AG08395 (cell line): ENCODE measurements around the gene AXIN1.
"Not testable (repeated sequence)": the region's sequence is repeated elsewhere in the genome, so short reads cannot be mapped to it uniquely, and the experiment has no call there.

ENCODE experiments used
- DNase-seq: peaks from one replicate; pipeline ENCODE4 v3.0.0; 2012; ENCODE audit warnings: mixed read lengths, low spot score

The AXIN1 gene

GRCh38 chr16:369866-370436, 17.4 kb upstream of the AXIN1 start:
- peak; percentile 54 for DNase-seq

GRCh38 chr16:369275-369865, 16.8 kb upstream of the AXIN1 start:
- no peak for DNase-seq

- DNase-seq = no peak
These were observed 16.1 kb upstream of the AXIN1 start for GRCh38 chr16:368388-369158.

DNA sequence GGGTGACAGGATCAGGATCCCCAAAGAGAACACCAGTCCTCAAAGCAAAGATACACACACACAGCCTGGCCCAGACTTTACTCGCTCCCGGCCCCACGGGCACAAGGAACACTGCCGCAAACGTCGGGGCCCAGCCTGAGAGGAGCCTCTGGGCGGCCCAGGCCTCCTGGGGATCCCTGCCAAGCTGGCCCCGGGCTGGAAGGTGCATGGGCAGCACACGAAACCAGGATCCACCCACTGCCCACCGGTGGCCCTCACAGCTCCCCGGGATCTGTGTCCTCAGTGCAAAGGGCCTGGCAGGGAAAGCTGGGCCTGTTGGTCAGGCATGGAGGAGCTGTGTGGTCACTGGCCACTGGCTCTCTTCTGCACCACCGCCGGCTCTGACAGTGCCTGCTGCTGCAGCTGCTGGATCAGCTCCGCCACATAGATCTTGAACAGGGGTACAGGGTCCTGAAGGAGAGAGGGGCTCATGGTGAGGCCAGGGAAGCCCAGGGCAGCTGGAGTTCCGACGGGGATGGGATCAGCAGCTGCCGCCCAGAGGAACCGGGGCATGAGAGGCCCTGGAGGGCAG, 14.9 kb upstream of the AXIN1 start:
- no peak for DNase-seq

DNA sequence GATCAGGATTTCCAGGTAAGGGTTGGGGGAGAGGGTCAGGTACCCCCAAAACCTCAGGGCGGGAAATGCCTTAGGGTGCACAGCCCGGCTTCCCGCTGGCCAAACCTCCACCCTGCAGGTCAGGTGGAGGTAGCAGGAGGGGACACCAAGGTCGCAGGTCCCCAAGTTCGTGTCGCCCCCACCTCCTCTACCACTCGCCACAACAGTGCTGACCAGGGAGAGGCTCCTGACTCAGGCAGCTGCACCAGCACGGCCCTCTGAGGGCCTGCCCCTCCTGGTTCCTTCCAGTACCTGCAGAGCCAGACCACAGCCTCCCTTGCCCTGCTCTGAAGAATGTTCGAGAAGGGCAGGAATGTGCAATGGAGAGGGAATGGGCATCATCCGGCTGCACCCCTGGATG, 14.0 kb upstream of the AXIN1 start:
- no peak for DNase-seq

- DNase-seq = no peak
These were observed 12.3 kb upstream of the AXIN1 start for GRCh38 chr16:364595-365491.

DNA sequence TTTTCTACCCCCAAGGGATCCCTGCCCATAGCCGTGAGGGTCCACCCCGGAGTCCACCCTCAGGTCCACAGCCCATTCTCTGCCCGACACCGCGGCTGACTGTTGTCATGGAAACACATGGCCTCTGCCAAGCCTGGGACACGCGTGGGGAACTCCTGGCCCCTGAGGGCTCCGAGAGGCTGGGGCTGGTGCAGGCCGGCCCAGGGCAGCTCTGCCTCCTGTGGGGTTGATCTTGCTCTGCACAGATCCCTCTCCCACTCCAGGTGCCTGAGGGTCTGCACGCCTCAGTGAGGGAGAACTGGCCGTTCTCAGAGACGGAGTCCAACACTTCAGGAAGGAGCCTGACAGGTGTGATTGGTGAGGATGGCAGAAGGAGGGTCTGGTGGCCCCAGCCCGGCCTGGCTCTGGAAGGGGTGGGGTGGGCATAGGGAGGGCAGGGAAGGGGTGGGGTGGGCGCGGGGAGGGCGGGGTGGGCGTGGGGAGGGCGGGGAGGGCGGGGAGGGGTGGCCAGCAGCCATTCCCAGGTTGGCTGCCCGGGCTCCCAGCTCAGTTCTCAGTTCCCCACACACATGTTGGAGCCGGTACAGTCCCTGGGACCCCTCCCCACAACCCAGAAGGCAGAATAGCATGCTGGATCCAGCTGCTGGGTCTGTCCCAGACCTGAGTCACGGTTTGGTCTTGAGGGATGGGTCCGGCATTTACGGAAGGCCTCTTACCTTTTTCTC, 11.4 kb upstream of the AXIN1 start:
- no peak for DNase-seq

DNA sequence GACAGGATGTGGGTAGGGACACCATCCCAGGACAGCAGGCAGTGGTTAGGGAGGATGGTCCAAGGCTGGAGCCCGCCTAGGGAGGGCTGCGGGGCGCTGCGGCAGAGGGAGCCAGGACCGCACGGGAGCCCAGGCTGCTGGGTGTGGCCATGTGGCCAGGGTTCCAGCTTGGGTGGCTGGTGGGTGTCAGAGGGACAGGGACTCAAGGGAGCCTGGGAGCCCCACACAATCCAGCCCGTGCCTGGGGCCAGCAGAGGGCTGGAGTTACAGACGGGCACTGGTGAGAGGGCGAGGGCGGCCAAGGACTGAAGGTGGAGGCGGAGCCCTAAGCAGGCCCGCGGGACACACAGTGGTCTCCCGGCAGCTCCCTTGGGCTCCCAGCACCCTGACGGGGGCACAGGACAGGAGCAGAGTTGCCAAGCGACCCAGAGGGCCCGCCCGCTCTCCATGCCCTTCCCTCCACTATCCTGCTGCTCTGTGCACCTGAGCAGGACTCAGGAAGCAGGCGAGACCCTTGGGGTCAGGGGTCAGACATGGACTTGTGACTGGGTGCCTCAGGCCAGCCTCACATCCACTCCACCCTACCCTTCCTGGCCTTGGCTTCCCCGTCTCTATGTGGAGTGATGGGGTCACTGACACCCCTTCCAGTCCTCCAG, 10.7 kb upstream of the AXIN1 start:
- DNase-seq = no peak

DNA sequence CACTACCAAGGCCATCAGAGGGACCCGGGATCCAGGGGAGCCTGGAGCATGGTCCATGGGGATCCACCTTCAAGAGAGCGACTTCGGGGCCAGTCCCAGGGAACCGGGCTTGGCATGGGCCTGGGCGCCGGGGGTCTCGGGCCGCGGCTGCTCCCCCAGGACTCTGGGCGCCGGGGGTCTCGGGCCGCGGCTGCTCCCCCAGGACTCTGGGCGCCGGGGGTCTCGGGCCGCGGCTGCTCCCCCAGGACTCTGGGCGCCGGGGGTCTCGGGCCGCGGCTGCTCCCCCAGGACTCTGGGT, 10.1 kb upstream of the AXIN1 start:
- DNase-seq = not testable (repeated sequence)

DNA sequence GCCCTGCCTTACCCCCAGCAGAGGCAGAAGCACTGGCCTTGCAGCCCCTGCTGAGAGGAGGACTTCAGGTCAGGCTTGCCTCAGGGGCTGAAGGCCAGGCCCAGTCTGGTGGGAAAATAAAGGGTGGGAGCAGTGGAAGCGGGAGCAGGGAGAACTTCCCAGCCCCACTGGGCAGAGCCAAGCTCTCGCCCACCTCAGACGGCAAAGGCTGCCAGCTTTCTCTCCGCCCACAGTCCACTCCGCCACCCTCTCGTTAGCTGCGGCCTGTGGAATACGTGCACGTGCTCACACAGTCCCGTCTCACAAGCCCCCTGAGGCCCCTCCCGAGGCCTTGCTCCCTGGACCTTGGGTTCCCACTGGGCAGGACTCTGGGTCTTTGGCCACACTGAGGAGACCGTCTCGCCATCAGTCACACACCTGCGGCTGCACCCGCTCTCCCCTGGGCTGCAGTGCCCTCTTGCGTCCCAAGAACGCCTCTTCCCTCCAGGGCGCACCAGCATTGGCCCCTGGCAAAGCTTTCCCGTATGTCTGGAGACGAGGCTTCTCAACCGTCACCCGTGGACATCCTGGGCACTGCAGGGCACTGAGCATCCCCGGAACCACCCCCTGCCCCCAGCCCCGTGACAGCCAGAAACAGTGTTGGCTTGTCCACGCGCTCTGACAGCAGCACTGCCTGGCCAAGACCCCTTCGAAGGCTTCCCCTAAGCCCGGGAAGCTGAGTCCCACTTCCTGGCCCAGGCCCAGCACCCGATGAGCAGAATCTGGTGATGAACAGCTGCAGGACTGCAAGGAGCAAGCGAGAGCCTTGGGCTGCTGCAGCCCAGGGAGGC, 9.6 kb upstream of the AXIN1 start:
- peak; percentile 84 for DNase-seq

DNA sequence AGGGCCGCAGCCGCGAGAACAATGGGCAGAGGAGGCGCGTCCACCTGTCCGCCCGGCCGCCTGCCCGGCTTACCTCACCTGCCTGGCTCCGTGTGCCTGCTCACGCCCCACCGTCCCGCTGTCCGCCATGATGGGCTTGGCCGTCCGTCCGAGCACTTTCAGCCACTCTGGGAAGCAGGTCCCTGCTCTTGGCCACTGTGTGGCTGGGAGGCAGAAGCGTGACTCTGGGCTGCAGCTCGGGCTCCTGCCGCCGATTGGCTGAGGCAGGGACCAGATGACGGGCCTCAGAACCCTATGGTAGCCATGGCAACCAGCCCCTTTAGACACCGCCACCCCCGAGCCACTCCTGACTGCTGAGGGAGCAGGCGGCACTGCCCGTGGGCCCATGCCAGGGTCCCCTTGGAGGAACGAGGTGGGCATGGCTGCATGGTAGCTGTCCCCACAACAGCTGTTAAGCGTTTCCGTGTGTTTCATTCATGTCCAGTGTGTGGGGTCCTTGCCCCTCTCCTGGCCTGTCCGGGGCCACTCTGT, 8.9 kb upstream of the AXIN1 start:
- no peak for DNase-seq

- DNase-seq = no peak
These were observed 8.3 kb upstream of the AXIN1 start for GRCh38 chr16:360698-361336.

GRCh38 chr16:359871-360697, 7.6 kb upstream of the AXIN1 start:
- DNase-seq = no peak

DNA sequence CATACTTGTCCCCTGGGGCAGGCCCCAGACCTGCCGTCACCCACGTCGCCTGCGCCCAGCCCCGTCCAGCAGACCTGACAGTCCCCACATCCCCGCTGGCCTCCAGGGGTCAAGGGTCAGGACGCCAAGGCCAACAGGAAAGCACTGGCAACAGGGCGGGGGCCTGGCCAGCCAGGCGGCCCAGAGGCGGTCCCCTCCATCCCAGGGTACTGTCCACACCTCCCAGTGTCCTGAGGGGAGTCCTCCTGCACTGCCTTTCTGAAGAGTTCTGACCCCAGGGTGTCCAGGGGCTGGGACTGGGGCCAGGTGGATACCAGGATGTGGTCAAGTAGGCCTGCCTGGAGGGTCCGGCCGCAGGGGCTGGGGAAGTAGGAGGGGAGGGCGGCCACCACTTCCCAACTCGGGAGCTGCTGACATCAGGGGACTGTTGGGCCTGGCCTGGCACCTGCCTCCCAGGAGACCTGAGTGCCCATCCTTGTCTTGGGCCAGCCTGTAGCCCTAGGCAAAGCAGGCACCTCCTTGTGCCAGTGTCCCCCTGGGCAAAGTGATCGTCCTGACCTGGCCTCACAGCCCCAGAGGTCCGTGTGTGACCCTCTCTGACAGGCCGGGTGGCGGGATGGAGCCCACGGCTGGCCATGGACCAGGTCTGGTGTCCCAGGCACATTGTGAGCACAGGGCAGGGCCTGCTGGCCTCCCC, 6.7 kb upstream of the AXIN1 start:
- DNase-seq = no peak

GRCh38 chr16:356741-357140, 4.2 kb upstream of the AXIN1 start:
- DNase-seq = no peak

- DNase-seq = no peak
These were observed 2.5 kb upstream of the AXIN1 start for GRCh38 chr16:354971-355461.

DNA sequence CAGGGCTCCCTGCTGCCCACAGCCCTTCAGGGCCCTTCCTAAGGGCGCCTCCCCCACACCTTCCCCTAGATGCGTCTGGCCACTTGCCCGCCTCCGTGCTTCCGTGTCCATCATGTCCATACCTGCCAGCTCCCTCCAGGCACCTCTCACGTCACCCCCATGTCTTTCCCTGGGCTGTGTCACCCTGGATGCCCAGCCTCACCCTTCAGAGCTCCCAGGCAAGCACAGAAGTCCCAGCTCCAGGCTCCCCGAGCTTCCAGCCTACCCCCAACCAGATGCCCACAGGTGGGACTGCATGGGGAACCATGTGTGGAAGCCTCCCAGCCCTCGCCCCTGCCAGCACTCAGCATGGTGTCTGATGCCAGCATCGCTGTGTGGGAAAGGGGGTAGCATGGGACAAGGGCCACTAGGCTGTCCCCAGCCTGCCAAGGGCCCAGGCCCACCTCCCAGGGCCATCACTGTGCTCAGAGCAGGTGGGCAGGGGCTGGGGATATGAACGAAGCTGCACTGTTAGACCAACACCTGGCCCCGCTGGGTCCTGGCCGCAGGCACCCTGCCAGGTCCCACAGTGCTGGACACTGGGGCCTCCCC, 1.9 kb upstream of the AXIN1 start:
- DNase-seq = no peak
